Islet precursor cell (in vitro differentiated cells): ENCODE measurements around the gene YY1.
A peak's percentile ranks its signal among the peaks of the same experiment; 100 is the strongest.

Experiments
- DNase-seq: peaks from one replicate; pipeline ENCODE4 v3.0.0-alpha.2; 2018

The YY1 gene

GRCh38 chr14:100317912-100318808 is 79.2 kb downstream of the YY1 start:
- peak; percentile 85 for DNase-seq

- DNase-seq: no peak
Measured at GRCh38 chr14:100320157-100320856, 81.4 kb downstream of the YY1 start.

GRCh38 chr14:100321473-100322137 is 82.7 kb downstream of the YY1 start:
- DNase-seq: no peak

GRCh38 chr14:100322138-100322957 is 83.4 kb downstream of the YY1 start:
- DNase-seq: no peak

GRCh38 chr14:100323121-100323941 is 84.4 kb downstream of the YY1 start, which contains the start of gene SLC25A47:
Gene SLC25A47 (plus strand): TSS chr14:100323339. CDS start chr14:100323415, 76 bp downstream.
- no peak for DNase-seq

GRCh38 chr14:100323942-100324307 is 85.0 kb downstream of the YY1 start:
- no peak for DNase-seq

GRCh38 chr14:100325231-100325632 is 86.3 kb downstream of the YY1 start:
- no peak for DNase-seq

GRCh38 chr14:100325958-100326357 is 87.0 kb downstream of the YY1 start:
- no peak for DNase-seq

- DNase-seq: no peak
Measured at GRCh38 chr14:100327128-100327527, 88.2 kb downstream of the YY1 start.

GRCh38 chr14:100328495-100329163 is 89.7 kb downstream of the YY1 start:
- no peak for DNase-seq

GRCh38 chr14:100329233-100330006 is 90.5 kb downstream of the YY1 start:
- no peak for DNase-seq

- no peak for DNase-seq
Measured at GRCh38 chr14:100330007-100330344, 91.0 kb downstream of the YY1 start.

GRCh38 chr14:100330388-100330931 is 91.5 kb downstream of the YY1 start:
- no peak for DNase-seq

- DNase-seq: no peak
Measured at GRCh38 chr14:100332071-100332639, 93.2 kb downstream of the YY1 start.
